C4-2B (cell line): ENCODE results near the gene XPO6.

ENCODE experiments used
- ZFX ChIP-seq: fragments of 450-650 bp; IDR thresholded peaks from 2 replicates; pipeline ENCODE4 v1.6.1; 2017
- TF ChIP-seq, protein P1 (sequence below): fragments of 450-650 bp; conservative IDR thresholded peaks from 2 replicates; pipeline ENCODE4 v1.5.1; 2017; ENCODE audit warnings: mild to moderate bottlenecking

DNA sequence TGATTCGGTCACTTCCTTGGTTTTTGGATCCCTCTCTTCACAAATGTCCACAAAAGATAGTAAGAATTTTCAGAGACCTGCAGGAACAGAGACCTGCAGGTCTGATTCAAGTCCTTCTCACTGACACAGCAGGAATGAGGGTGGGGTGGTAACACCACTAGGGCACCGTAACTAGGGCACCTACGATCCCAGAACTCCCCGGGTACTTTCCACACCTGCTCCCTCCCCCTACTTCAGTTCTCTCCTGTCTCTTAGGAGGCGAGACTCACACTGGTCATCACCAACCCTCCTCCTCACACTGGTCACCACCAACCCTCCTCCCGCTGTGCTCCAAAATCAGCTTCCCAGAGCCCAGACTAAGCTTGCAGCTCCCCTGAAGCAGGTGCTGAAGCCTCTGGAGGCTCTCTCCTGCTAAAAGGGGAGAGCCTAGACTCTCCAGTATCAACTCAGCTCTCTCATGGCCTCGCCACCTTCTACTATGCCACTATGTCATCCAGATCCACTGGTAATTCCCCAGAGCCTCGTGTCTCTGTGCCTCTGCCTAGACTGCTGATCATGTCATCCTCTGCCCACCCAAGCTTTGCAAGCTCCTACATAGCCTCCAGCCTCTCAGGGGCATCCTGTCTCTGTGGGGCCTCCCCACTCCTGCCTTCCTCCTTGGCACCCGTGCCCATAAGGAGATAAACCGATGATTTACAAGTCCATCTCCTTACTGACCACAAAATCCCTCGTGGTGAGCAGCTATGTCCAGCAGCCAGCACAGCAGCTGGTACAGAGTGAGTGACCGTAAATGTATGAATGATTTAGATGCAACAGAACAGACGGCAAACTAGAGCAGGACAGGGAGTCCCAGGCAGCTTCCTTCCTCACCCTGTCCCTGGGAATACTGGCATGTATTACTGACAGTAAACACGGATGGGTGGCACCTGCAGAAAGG lies 84.8 kb downstream of the XPO6 start:
- TF ChIP-seq, protein P1, sequence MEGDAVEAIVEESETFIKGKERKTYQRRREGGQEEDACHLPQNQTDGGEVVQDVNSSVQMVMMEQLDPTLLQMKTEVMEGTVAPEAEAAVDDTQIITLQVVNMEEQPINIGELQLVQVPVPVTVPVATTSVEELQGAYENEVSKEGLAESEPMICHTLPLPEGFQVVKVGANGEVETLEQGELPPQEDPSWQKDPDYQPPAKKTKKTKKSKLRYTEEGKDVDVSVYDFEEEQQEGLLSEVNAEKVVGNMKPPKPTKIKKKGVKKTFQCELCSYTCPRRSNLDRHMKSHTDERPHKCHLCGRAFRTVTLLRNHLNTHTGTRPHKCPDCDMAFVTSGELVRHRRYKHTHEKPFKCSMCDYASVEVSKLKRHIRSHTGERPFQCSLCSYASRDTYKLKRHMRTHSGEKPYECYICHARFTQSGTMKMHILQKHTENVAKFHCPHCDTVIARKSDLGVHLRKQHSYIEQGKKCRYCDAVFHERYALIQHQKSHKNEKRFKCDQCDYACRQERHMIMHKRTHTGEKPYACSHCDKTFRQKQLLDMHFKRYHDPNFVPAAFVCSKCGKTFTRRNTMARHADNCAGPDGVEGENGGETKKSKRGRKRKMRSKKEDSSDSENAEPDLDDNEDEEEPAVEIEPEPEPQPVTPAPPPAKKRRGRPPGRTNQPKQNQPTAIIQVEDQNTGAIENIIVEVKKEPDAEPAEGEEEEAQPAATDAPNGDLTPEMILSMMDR, result no peak
- TF ChIP-seq ZFX, result no peak
